HG03571 (cell line): ENCODE results near the gene MFF.
"Not testable (repeated sequence)": the region's sequence is repeated elsewhere in the genome, so short reads cannot be mapped to it uniquely, and the experiment has no call there.

Experiments
- ATAC-seq: cut with Tn5 transposase; IDR thresholded peaks from one replicate; pipeline ENCODE4 v1.9.1; 2021; ENCODE audit not compliant: unreplicated experiment

The MFF gene

GRCh38 chr2:227326783-227327182 is 1.7 kb downstream of the MFF start:
- no peak for ATAC-seq

GRCh38 chr2:227335713-227336112 is 10.7 kb downstream of the MFF start:
- no peak for ATAC-seq

- ATAC-seq = no peak
Measured at GRCh38 chr2:227337442-227337841, 12.4 kb downstream of the MFF start.

- no peak for ATAC-seq
Measured at GRCh38 chr2:227339098-227339599, 14.1 kb downstream of the MFF start.

GRCh38 chr2:227340106-227340505 is 15.1 kb downstream of the MFF start:
- ATAC-seq = no peak

- ATAC-seq = no peak
Measured at GRCh38 chr2:227341553-227341952, 16.5 kb downstream of the MFF start.

- no peak for ATAC-seq
Measured at GRCh38 chr2:227344231-227344630, 19.2 kb downstream of the MFF start.

GRCh38 chr2:227347117-227347516 is 22.1 kb downstream of the MFF start:
- ATAC-seq = no peak

GRCh38 chr2:227348324-227348723 is 23.3 kb downstream of the MFF start:
- ATAC-seq = no peak

- ATAC-seq = no peak
Measured at GRCh38 chr2:227349989-227350612, 25.1 kb downstream of the MFF start.

GRCh38 chr2:227351639-227352038 is 26.6 kb downstream of the MFF start:
- ATAC-seq = peak; percentile 71

GRCh38 chr2:227360351-227360750 is 35.3 kb downstream of the MFF start:
- ATAC-seq = no peak

GRCh38 chr2:227363756-227364155 is 38.7 kb downstream of the MFF start:
- ATAC-seq = no peak

- not testable (repeated sequence) for ATAC-seq
Measured at GRCh38 chr2:227364585-227365263, 39.7 kb downstream of the MFF start.

GRCh38 chr2:227365833-227366232 is 40.8 kb downstream of the MFF start:
- no peak for ATAC-seq

GRCh38 chr2:227366769-227367426 is 41.8 kb downstream of the MFF start:
- no peak for ATAC-seq

GRCh38 chr2:227367427-227367795 is 42.4 kb downstream of the MFF start:
- ATAC-seq = no peak

- ATAC-seq = no peak
Measured at GRCh38 chr2:227368574-227368973, 43.5 kb downstream of the MFF start.

- ATAC-seq = no peak
Measured at GRCh38 chr2:227370092-227370491, 45.0 kb downstream of the MFF start.

GRCh38 chr2:227370791-227371312 is 45.8 kb downstream of the MFF start:
- no peak for ATAC-seq

- no peak for ATAC-seq
Measured at GRCh38 chr2:227373389-227373788, 48.3 kb downstream of the MFF start.

- no peak for ATAC-seq
Measured at GRCh38 chr2:227374158-227374557, 49.1 kb downstream of the MFF start.
